Psoas muscle (tissue), 8 donors: ENCODE results near the gene PPL. TPM values are rescaled to one million over a fixed set of nuclear protein-coding genes. Genes with fewer than 3 reads are reported as not detected.
A peak's percentile ranks its signal among the peaks of the same experiment; 100 is the strongest.
"Not testable (repeated sequence)": the region's sequence is repeated elsewhere in the genome, so short reads cannot be mapped to it uniquely, and the experiment has no call there.

Experiments used
- ATAC-seq, 4 donors: fragments of 200-7000 bp; cut with Tn5 transposase; one replicate each; pipeline ENCODE4 v1.9.1; 2020; ENCODE audit warnings: moderate library complexity in 3 of 4, mild to moderate bottlenecking in 2 of 4
- DNase-seq, 2 donors: peaks; one replicate each; pipeline ENCODE4 v3.0.0-alpha.2; 2020
- H3K27ac ChIP-seq: fragments of 200-600 bp; one replicate; pipeline ENCODE4 v1.8.0; 2022
- H3K27me3 ChIP-seq, 3 donors: fragments of 200-600 bp in 1 of 3; one replicate each; pipeline versions ENCODE4 v1.6.1 to v1.8.0; 2013 to 2022; ENCODE audit warnings: low read length in 2 of 3, mild to moderate bottlenecking in 2 of 3, moderate library complexity in 1 of 3; ENCODE audit not compliant: insufficient read depth in 3 of 3
- H3K36me3 ChIP-seq, 2 donors: fragments of 200-600 bp in 1 of 2; one replicate each; pipeline versions ENCODE4 v1.6.1 to v1.8.0; 2013 to 2022; ENCODE audit warnings: low read depth in 1 of 2, mild to moderate bottlenecking in 1 of 2, moderate library complexity in 1 of 2; ENCODE audit not compliant: insufficient read depth in 1 of 2
- H3K4me1 ChIP-seq: fragments of 200-600 bp; one replicate; pipeline ENCODE4 v1.8.0; 2022
- H3K4me3 ChIP-seq: fragments of 200-600 bp; one replicate; pipeline ENCODE4 v1.8.0; 2022; ENCODE audit warnings: mild to moderate bottlenecking
- H3K9me3 ChIP-seq: fragments of 200-600 bp; one replicate; pipeline ENCODE4 v1.8.0; 2022
- WGBS, 3 donors: extraction: QIAGEN DNeasy Blood & Tissue Kit; methylation state at CpG; one replicate each; pipeline versions ENCODE4 v1.1.6 to v1.1.7; 2013; 5-methylcytosine and 5-hydroxymethylcytosine counted together
- intact Hi-C, 2 donors: fragments of 100-400 bp; cut with DNase I; formaldehyde crosslinking; loops; one replicate each; pipeline versions ENCODE4 v1.11.0 to v1.14.2; 2022
- polyA plus RNA-seq, 3 donors: library from polyadenylated mRNA; stranded (reverse); fragments of 200-250 nt; gene quantifications; one replicate each; pipeline ENCODE4 v1.2.3, GENCODE V29; 2013
- total RNA-seq, 4 donors: library from RNA; stranded (reverse); fragmentation: NEBNext Ultra II Directional in 2 of 4; extraction: Animal tissue kit (Norgen Biotek cat#: 25700) in 2 of 4; gene quantifications; one replicate each; pipeline versions ENCODE4 v1.2.1 to v1.2.4, GENCODE V29; 2021 to 2023
- TF ChIP-seq, protein P1 (sequence below): fragments of 200-600 bp; IDR thresholded peaks from one replicate; pipeline ENCODE4 v1.8.0; 2022; ENCODE audit warnings: antibody characterized with exemption
- donor health status: healthy with polysubstance abuse.
- donor health status: DM: no; HTN: no; CAD: no; lungs with moderate emphysema.
- donor health status: Bipolar disorder and iron deficiency.
- donor health status: healthy.
- donor health status: DM: yes; HTN: yes; CAD: no.
- donor health status: DM: no; HTN: no; CAD: no.
- donor health status: DM: no; HTN: no; CAD: no.
- donor health status: DM: yes; HTN: yes; CAD: no.

PPL gene
- total and polyA plus RNA-seq, 7 donors: 2.4 to 7.2 (median 4.4) TPM

DNA sequence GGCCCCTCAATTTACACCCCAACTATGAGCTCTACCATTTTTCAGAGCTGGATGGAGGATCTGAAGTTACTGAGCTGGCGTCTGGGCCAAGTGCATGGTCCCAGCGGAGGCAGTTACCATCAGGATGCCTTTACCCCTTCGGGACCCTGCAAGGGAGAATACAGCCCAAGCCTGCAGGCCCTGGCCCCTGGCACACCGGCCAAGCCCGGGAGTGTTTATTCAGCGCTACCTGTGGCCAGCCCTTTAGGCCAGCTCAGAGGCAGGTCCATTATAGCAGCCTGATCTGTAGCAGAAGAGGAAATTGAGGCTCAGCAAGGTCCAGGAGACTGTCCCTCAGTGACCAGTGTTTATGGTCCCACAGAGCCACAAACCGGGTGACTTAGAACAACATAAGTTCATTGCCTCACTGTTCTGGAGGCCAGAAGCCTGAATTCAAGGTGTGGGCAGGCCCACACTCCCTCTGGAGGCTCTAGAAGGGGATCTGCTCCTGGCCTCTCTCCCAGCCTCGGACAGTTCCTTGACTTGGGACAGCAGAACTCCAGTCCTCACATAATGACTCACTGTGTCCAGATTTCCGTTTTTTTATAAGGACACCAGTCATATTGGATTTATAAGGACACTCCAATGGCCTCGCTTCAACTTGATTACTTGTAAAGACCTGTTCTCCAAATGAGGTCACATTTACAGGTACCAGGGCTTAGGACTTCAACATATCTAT is 29.9 kb upstream of the PPL start:
- no peaks in the 10 kb centered on the region for H3K36me3 ChIP-seq
- no peak overlapping the region for H3K4me3 ChIP-seq
- no peak for DNase-seq
- intact Hi-C loops: no loop called here
- ATAC-seq: peak in 2 of 4 donors; percentile 25 to 26
- WGBS, 3 donors: 73 to 75% (median 74%) methylated on average over 10 of the region's 10 CpGs
- no peaks in the 10 kb centered on the region for H3K27me3 ChIP-seq
- H3K9me3 ChIP-seq: no peaks in the 10 kb centered on the region
- no peak overlapping the region for H3K27ac ChIP-seq
- TF ChIP-seq, protein P1, sequence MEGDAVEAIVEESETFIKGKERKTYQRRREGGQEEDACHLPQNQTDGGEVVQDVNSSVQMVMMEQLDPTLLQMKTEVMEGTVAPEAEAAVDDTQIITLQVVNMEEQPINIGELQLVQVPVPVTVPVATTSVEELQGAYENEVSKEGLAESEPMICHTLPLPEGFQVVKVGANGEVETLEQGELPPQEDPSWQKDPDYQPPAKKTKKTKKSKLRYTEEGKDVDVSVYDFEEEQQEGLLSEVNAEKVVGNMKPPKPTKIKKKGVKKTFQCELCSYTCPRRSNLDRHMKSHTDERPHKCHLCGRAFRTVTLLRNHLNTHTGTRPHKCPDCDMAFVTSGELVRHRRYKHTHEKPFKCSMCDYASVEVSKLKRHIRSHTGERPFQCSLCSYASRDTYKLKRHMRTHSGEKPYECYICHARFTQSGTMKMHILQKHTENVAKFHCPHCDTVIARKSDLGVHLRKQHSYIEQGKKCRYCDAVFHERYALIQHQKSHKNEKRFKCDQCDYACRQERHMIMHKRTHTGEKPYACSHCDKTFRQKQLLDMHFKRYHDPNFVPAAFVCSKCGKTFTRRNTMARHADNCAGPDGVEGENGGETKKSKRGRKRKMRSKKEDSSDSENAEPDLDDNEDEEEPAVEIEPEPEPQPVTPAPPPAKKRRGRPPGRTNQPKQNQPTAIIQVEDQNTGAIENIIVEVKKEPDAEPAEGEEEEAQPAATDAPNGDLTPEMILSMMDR: no peak
- H3K4me1 ChIP-seq: peaks cover 22% of the 10 kb centered on the region

- H3K27ac ChIP-seq, intact Hi-C loops, H3K4me3 ChIP-seq, H3K4me1 ChIP-seq, H3K36me3 ChIP-seq, H3K9me3 ChIP-seq, ATAC-seq, H3K27me3 ChIP-seq: not testable (repeated sequence)
- DNase-seq: peak in 1 of 2 donors; percentile 19
- 81 to 88% (median 82%) methylated on average over 7 of the region's 7 CpGs for WGBS, 3 donors
Measured at GRCh38 chr16:4963527-4963926, 26.6 kb upstream of the PPL start.

- ATAC-seq: no peak
- Histone ChIP-seq H3K9me3 (no peaks in the 10 kb centered on the region), H3K27me3 (no peaks in the 10 kb centered on the region), H3K4me1 (no peaks in the 10 kb centered on the region), H3K4me3 (no peak overlapping the region), H3K36me3 (no peaks in the 10 kb centered on the region), H3K27ac (no peak overlapping the region)
- no peak for DNase-seq
- WGBS, 3 donors: 48 to 60% (median 50%) methylated on average over 7 of the region's 7 CpGs
- intact Hi-C loops: no loop called here
- TF ChIP-seq, protein P1: no peak
Measured at GRCh38 chr16:4962716-4963115, 25.8 kb upstream of the PPL start.

- Histone ChIP-seq H3K9me3 (no peaks in the 10 kb centered on the region), H3K36me3 (no peaks in the 10 kb centered on the region), H3K27me3 (no peaks in the 10 kb centered on the region), H3K4me1 (peaks cover 13% of the 10 kb centered on the region), H3K27ac (no peak overlapping the region), H3K4me3 (no peak overlapping the region)
- ATAC-seq (no peak), DNase-seq (peak in 1 of 2 donors; percentile 0)
- 67 to 78% (median 71%) methylated on average over 6 of the region's 6 CpGs for WGBS, 3 donors
- intact Hi-C loops: no loop called here
- TF ChIP-seq, protein P1: no peak
Measured at GRCh38 chr16:4960579-4960978, 23.6 kb upstream of the PPL start.

- Histone ChIP-seq H3K36me3 (no peaks in the 10 kb centered on the region), H3K9me3 (no peaks in the 10 kb centered on the region), H3K4me1 (peaks cover 13% of the 10 kb centered on the region), H3K27me3 (no peaks in the 10 kb centered on the region), H3K27ac (no peak overlapping the region), H3K4me3 (peak overlapping the region; percentile 73)
- TF ChIP-seq, protein P1: no peak
- 30 to 39% (median 33%) methylated on average over 29 of the region's 29 CpGs for WGBS, 3 donors
- intact Hi-C loops: loop anchor here (5.0 to 10.0 kb wide), 5 partner anchors 111 to 454 kb away; partner anchors contain the start of genes GLYR1 (in 1 of the 2), NUDT16L1 (in 1 of the 2), UBN1 (in 1 of the 2) and ZNF500 (in 1 of the 2)
- DNase-seq: peak in 1 of 2 donors; percentile 59
- ATAC-seq: no peak
Measured at GRCh38 chr16:4958510-4959438, 21.8 kb upstream of the PPL start.
